ENCODE data around the gene HOXC10.

The HOXC10 gene

GRCh38 chr12:53965281-53966084 lies 19.5 kb upstream of the HOXC10 start:
- DNase-seq: no peak

DNA sequence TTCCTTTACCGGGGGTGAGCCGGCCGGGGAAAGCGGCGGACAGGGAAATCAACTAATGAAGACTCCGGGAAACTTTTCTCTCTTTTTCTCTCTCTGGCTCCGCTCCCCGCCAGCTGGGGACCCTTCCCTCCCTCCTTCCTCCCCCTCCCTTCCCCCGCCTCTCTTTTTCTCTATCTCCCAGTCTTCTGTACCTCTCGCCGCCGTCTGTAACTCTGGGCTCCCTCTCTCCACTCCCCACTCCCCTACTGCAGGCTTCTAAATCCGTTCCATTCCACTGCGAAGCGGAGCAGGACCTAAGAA lies 18.9 kb upstream of the HOXC10 start:
- DNase-seq: no peak

- DNase-seq: no peak
Measured at GRCh38 chr12:53966385-53967133, 18.4 kb upstream of the HOXC10 start.

DNA sequence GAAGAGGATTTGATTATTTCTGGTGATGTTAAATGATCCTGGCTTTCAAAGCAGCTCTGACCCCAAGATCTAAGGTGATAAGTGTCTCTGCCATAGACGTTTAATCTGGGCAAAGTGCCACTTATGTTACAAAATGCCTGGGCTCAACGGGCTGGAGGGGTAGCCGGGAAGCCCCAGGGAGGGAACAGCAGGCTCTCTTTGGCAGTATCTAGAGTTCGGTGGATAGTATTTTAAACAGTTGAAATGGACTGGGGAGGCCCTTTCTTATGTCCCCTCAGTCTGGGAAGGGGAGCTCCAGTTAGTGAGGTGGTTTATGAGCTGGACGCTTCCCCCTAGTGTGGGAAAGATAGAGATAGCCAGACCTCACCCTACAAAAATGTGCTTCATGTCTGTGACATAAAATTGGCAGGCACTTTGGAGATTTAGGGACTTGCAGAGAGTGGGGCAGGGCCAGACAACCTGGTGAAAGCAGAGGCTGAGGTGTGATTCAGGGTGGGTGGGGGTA lies 17.5 kb upstream of the HOXC10 start:
- DNase-seq: no peak

GRCh38 chr12:53968214-53969127 lies 16.5 kb upstream of the HOXC10 start:
- DNase-seq: no peak

- DNase-seq: no peak
Measured at GRCh38 chr12:53969588-53970259, 15.2 kb upstream of the HOXC10 start.

- no peak for DNase-seq
Measured at GRCh38 chr12:53970451-53970850, 14.5 kb upstream of the HOXC10 start.

- no peak for DNase-seq
Measured at GRCh38 chr12:53971129-53971528, 13.8 kb upstream of the HOXC10 start.

- no peak for DNase-seq
Measured at GRCh38 chr12:53971686-53972085, 13.3 kb upstream of the HOXC10 start.

- DNase-seq: no peak
Measured at GRCh38 chr12:53972152-53972702, 12.7 kb upstream of the HOXC10 start.

DNA sequence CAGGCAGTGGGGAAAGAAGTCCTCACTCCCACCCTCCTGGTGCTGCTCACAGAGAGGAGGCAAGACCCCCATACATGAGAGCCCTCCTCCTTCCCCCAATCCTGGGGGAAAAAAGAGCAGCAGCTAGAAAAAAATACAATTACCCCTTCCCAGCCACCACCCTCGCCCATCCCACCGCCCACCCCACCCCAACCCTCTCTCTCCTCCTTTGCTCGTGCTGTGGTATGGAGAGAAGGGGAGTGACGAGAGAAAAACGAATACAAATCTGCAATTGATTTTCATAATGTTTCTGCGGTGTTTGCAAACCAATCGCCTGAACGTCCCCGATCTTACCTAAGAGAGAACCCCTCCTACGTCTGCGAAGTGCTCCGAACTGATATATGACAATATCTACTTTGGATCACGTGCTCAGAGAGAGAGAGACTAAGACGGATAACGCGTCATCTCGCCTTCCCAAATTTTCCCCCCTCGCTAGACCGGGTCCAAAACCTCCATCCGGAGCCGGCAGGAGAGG lies 12.2 kb upstream of the HOXC10 start, which contains the start of gene HOXC11:
Gene HOXC11 (plus strand): TSS at position 405 of the 514 bp plus-strand sequence. CDS start 116 bp downstream, outside the sequence.
- DNase-seq: no peak

DNA sequence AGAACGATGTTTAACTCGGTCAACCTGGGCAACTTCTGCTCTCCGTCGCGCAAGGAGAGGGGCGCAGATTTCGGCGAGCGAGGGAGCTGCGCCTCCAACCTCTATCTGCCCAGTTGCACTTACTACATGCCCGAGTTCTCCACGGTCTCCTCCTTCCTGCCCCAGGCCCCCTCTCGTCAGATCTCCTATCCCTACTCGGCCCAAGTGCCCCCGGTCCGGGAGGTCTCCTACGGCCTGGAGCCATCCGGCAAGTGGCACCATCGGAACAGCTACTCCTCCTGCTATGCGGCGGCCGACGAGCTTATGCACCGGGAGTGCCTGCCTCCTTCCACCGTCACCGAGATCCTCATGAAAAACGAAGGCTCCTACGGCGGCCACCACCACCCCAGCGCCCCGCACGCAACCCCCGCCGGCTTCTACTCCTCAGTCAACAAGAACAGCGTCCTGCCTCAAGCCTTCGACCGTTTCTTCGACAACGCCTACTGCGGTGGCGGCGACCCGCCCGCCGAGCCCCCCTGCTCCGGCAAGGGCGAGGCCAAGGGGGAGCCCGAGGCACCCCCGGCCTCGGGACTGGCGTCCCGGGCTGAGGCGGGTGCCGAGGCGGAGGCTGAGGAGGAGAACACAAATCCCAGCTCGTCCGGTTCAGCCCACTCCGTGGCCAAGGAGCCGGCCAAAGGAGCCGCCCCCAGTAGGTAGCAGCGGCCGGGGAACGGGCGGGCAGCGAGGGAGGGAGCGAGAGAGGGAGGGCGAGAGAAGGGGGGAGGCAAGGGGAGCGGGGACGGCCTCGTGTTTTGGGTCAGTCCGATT lies 11.5 kb upstream of the HOXC10 start:
- no peak for DNase-seq

- DNase-seq: no peak
Measured at GRCh38 chr12:53974084-53975063, 10.6 kb upstream of the HOXC10 start, which contains the start of gene HOTAIR. Gene HOTAIR (minus strand): TSS chr12:53974954.

DNA sequence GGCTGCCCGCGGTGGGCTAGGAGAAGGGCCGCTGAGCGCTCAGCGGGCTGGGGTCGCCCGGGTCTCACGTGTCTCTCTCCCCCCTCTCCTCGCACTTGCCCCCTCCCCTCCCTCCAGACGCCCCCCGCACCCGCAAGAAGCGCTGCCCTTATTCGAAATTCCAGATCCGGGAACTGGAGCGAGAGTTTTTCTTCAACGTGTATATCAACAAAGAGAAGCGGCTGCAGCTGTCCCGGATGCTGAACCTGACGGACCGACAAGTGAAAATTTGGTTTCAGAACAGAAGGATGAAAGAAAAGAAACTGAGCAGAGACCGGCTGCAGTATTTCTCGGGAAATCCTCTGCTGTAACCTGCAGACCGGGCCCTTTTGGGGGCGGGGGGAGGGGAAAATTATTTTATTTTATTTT lies 9.9 kb upstream of the HOXC10 start:
- no peak for DNase-seq

DNA sequence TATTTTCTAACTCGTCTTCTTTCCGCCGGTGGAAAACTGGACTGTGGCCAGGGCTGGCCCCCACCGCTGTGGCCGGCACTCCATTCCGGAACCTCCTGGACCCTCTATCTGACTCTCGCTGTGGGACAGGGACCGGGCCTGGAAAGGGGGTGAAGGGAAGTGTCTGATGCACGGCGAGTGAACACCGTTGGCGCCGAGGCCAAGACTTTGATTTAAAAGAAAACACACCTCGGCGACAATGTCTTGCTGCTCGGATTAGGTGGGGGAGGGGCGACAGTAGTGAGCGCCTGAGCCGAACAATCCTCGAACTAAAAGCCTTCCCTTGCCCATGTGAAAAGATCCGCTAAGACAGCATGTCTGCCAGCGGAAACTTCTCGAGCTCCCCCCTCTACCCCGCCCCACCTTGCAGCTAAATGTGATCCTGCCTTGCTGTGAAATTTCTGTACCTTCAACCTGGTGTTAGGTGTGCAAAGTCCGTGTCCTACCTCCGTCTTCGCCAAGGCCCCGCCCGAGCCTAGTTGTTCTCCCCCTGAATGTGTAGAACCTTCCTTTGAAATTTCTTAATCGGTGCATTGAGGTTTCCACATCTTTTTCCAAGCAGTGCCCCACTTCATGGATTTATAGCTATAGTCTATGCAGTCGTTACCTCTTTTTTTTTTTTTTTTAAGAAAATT lies 9.3 kb upstream of the HOXC10 start:
- DNase-seq: no peak

- no peak for DNase-seq
Measured at GRCh38 chr12:53976172-53976822, 8.6 kb upstream of the HOXC10 start.

DNA sequence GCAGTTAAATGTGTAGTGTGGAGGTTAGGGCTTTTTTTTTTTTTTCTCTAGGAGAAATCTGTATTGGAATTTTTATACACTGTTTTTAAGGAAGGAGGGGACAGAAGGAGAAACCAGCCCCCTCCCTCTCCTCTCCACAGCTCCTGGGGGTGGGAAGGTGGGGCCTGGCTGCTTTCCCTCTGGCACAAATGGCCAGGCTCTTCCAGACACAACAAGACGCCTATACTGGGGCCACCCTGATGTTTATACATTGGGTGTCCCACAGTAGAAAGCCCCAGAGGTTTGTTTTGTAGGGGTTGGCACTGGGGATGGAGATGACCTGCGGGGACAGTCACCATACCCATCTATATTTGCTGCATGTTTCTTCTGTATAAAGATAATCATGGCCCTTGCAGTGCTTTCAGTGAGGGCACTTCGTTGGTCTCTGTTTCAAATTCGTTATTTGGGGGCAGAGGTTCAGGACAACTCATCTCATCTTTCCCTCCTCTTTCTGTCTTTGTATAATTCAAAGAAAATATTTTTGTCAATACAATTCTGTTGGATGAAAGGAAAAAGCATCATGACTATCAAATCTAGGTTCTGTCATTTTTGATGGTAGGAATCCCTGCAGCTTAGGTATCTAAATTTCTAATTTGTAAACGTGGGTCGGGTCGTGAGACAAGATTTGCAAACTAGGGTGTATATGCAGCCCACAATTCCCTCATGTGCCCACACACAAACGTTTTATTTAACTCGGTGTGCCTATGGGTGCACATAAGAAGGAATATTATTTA lies 7.9 kb upstream of the HOXC10 start:
- DNase-seq: no peak

All from activated T-cell treated with anti-CD3 and anti-CD28 coated beads, Interleukin-2, amount 50 U/mL, for 48 hours (primary cell).